Subcutaneous abdominal adipose tissue (tissue), 5 donors: ENCODE measurements around the gene AKAP3.

ENCODE experiments used
- H3K27ac ChIP-seq: one replicate; pipeline ENCODE4 v1.7.0; 2013; ENCODE audit warnings: low read depth, mild to moderate bottlenecking, inconsistent platforms, low read length, moderate library complexity
- H3K27me3 ChIP-seq, 5 donors: one replicate each; pipeline ENCODE4 v1.7.0; 2013; ENCODE audit warnings: low read length in 5 of 5, inconsistent platforms in 1 of 5; ENCODE audit not compliant: control insufficient read depth in 5 of 5, insufficient read depth in 4 of 5
- H3K36me3 ChIP-seq, 5 donors: one replicate each; pipeline ENCODE4 v1.7.0; 2013; ENCODE audit warnings: low read length in 5 of 5; ENCODE audit not compliant: control insufficient read depth in 5 of 5, insufficient read depth in 5 of 5
- H3K4me1 ChIP-seq, 5 donors: one replicate each; pipeline ENCODE4 v1.7.0; 2013; ENCODE audit warnings: low read length in 5 of 5, mild to moderate bottlenecking in 3 of 5, moderate library complexity in 1 of 5; ENCODE audit not compliant: control insufficient read depth in 5 of 5, insufficient read depth in 5 of 5
- H3K4me3 ChIP-seq, 5 donors: one replicate each; pipeline ENCODE4 v1.7.0; 2013; ENCODE audit warnings: low read length in 5 of 5, low read depth in 1 of 5
- H3K9ac ChIP-seq, 5 donors: one replicate each; pipeline ENCODE4 v1.7.0; 2013; ENCODE audit warnings: low read length in 5 of 5, mild to moderate bottlenecking in 4 of 5, moderate library complexity in 3 of 5
- H3K9me3 ChIP-seq, 5 donors: one replicate each; pipeline ENCODE4 v1.7.0; 2013; ENCODE audit warnings: low read length in 5 of 5; ENCODE audit not compliant: control insufficient read depth in 5 of 5
- donor health status: healthy.
- donor health status: healthy.
- donor health status: healthy.
- donor health status: healthy.
- donor health status: healthy.

AKAP3 gene

GRCh38 chr12:4648104-4648500 is 749 bp downstream of the AKAP3 start:
- Histone ChIP-seq H3K9me3 (no peaks in the 10 kb centered on the region), H3K4me3 (peak overlapping the region; percentile 88 to 98 (median 94)), H3K27ac (peak overlapping the region; percentile 87), H3K9ac (peak overlapping the region; percentile 89 to 98 (median 94)), H3K36me3 (peaks cover 0 to 2% (median 0%) of the 10 kb centered on the region in 5 donors), H3K27me3 (no peaks in the 10 kb centered on the region), H3K4me1 (peaks cover 0 to 27% (median 24%) of the 10 kb centered on the region in 5 donors)

GRCh38 chr12:4645023-4645422 is 3.8 kb downstream of the AKAP3 start:
- Histone ChIP-seq H3K9me3 (no peaks in the 10 kb centered on the region), H3K4me1 (peaks cover 0 to 19% (median 18%) of the 10 kb centered on the region in 5 donors), H3K9ac (no peak overlapping the region), H3K27me3 (no peaks in the 10 kb centered on the region), H3K27ac (no peak overlapping the region), H3K4me3 (no peak overlapping the region), H3K36me3 (no peaks in the 10 kb centered on the region)

- Histone ChIP-seq H3K27ac (no peak overlapping the region), H3K4me1 (peaks cover 0 to 11% (median 9%) of the 10 kb centered on the region in 5 donors), H3K27me3 (no peaks in the 10 kb centered on the region), H3K9ac (no peak overlapping the region), H3K4me3 (no peak overlapping the region), H3K9me3 (no peaks in the 10 kb centered on the region), H3K36me3 (no peaks in the 10 kb centered on the region)
These were observed 5.1 kb downstream of the AKAP3 start for GRCh38 chr12:4643747-4644146.

- Histone ChIP-seq H3K9ac (no peak overlapping the region), H3K4me1 (no peaks in the 10 kb centered on the region), H3K36me3 (no peaks in the 10 kb centered on the region), H3K4me3 (no peak overlapping the region), H3K27me3 (no peaks in the 10 kb centered on the region), H3K9me3 (no peaks in the 10 kb centered on the region), H3K27ac (no peak overlapping the region)
These were observed 18.6 kb downstream of the AKAP3 start for GRCh38 chr12:4630262-4630661.

- Histone ChIP-seq H3K9ac (no peak overlapping the region), H3K9me3 (no peaks in the 10 kb centered on the region), H3K27ac (no peak overlapping the region), H3K4me1 (no peaks in the 10 kb centered on the region), H3K27me3 (no peaks in the 10 kb centered on the region), H3K36me3 (no peaks in the 10 kb centered on the region), H3K4me3 (no peak overlapping the region)
These were observed 20.4 kb downstream of the AKAP3 start for GRCh38 chr12:4628406-4628805.

GRCh38 chr12:4626543-4626942 is 22.3 kb downstream of the AKAP3 start:
- Histone ChIP-seq H3K4me1 (no peaks in the 10 kb centered on the region), H3K27me3 (no peaks in the 10 kb centered on the region), H3K36me3 (no peaks in the 10 kb centered on the region), H3K9ac (no peak overlapping the region), H3K9me3 (peaks cover 0 to 3% (median 0%) of the 10 kb centered on the region in 5 donors), H3K4me3 (no peak overlapping the region), H3K27ac (no peak overlapping the region)

- H3K27ac ChIP-seq = no peak overlapping the region
- H3K9ac ChIP-seq = no peak overlapping the region
- no peaks in the 10 kb centered on the region for H3K36me3 ChIP-seq
- H3K9me3 ChIP-seq = peaks cover 0 to 3% (median 0%) of the 10 kb centered on the region in 5 donors
- no peaks in the 10 kb centered on the region for H3K4me1 ChIP-seq
- H3K4me3 ChIP-seq = no peak overlapping the region
- H3K27me3 ChIP-seq = no peaks in the 10 kb centered on the region
These were observed 27.3 kb downstream of the AKAP3 start for GRCh38 chr12:4621511-4621910.

GRCh38 chr12:4615667-4616066 is 33.2 kb downstream of the AKAP3 start:
- Histone ChIP-seq H3K4me1 (no peaks in the 10 kb centered on the region), H3K4me3 (no peak overlapping the region), H3K27me3 (no peaks in the 10 kb centered on the region), H3K9me3 (no peaks in the 10 kb centered on the region), H3K9ac (no peak overlapping the region), H3K27ac (no peak overlapping the region), H3K36me3 (peaks cover 16 to 44% (median 31%) of the 10 kb centered on the region in 5 donors)

- Histone ChIP-seq H3K36me3 (peaks cover 22 to 48% (median 33%) of the 10 kb centered on the region in 5 donors), H3K27ac (no peak overlapping the region), H3K27me3 (no peaks in the 10 kb centered on the region), H3K4me1 (peaks cover 0 to 4% (median 2%) of the 10 kb centered on the region in 5 donors), H3K4me3 (no peak overlapping the region), H3K9me3 (no peaks in the 10 kb centered on the region), H3K9ac (no peak overlapping the region)
These were observed 38.4 kb downstream of the AKAP3 start for GRCh38 chr12:4610481-4610880.

- Histone ChIP-seq H3K9me3 (no peaks in the 10 kb centered on the region), H3K27ac (no peak overlapping the region), H3K4me1 (peaks cover 0 to 9% (median 6%) of the 10 kb centered on the region in 5 donors), H3K9ac (no peak overlapping the region), H3K27me3 (no peaks in the 10 kb centered on the region), H3K4me3 (no peak overlapping the region), H3K36me3 (peaks cover 18 to 35% (median 29%) of the 10 kb centered on the region in 5 donors)
These were observed 39.8 kb downstream of the AKAP3 start for GRCh38 chr12:4609071-4609470.

GRCh38 chr12:4607056-4607455 is 41.8 kb downstream of the AKAP3 start:
- peaks cover 10 to 17% (median 14%) of the 10 kb centered on the region in 5 donors for H3K36me3 ChIP-seq
- peaks cover 0 to 9% (median 6%) of the 10 kb centered on the region in 5 donors for H3K4me1 ChIP-seq
- no peaks in the 10 kb centered on the region for H3K9me3 ChIP-seq
- H3K4me3 ChIP-seq = no peak overlapping the region
- no peak overlapping the region for H3K27ac ChIP-seq
- no peaks in the 10 kb centered on the region for H3K27me3 ChIP-seq
- no peak overlapping the region for H3K9ac ChIP-seq
